ENCODE results near the gene USP31. TPM values are rescaled to one million over a fixed set of nuclear protein-coding genes. Genes with fewer than 3 reads are reported as not detected.

The USP31 gene
- total RNA-seq, 3 donors from 2014 or later (not counting 1 experiment from before 2014, with no cell fraction given) = 6.1 to 6.6 (median 6.3) TPM

DNA sequence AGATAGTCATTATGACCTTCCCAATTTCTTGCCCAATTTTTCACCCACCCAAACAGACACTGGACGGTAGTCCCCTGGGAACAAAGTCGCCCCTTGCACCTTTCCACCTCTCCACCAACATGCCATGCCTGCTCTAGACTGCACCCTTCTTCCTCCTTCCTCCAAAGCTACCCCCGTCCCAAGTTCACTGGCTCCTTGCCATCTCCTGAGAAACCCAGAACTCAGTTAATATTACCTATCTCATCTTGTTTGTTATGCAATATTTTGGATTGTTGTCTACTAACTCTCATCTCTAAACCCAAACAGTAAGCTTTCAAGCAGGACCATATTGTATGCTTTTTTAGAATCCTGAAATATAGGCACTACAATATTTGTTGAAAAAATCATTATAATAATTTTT is 63.3 kb downstream of the USP31 start:
- Histone ChIP-seq H3K4me1 (ENCODE audit: control insufficient read depth, insufficient read depth, low read length) (no peaks in the 10 kb centered on the region), H3K27ac (ENCODE audit: low read length) (no peak overlapping the region), H3K9me3 (ENCODE audit: control insufficient read depth, insufficient read depth, low read length) (no peaks in the 10 kb centered on the region), H3K27me3 (ENCODE audit: control insufficient read depth, insufficient read depth, low read length) (no peaks in the 10 kb centered on the region), H3K36me3 (ENCODE audit: control insufficient read depth, insufficient read depth, low read length) (peaks cover 2% of the 10 kb centered on the region), H3K4me3 (ENCODE audit: low read length) (no peak overlapping the region)
- peaks cover 0 to 4% of the 10 kb centered on the region in 2 donors for H3K4me1 Mint-ChIP-seq
- peaks cover 15% of the 10 kb centered on the region for H3K36me3 Mint-ChIP-seq
- TF ChIP-seq, protein P1, sequence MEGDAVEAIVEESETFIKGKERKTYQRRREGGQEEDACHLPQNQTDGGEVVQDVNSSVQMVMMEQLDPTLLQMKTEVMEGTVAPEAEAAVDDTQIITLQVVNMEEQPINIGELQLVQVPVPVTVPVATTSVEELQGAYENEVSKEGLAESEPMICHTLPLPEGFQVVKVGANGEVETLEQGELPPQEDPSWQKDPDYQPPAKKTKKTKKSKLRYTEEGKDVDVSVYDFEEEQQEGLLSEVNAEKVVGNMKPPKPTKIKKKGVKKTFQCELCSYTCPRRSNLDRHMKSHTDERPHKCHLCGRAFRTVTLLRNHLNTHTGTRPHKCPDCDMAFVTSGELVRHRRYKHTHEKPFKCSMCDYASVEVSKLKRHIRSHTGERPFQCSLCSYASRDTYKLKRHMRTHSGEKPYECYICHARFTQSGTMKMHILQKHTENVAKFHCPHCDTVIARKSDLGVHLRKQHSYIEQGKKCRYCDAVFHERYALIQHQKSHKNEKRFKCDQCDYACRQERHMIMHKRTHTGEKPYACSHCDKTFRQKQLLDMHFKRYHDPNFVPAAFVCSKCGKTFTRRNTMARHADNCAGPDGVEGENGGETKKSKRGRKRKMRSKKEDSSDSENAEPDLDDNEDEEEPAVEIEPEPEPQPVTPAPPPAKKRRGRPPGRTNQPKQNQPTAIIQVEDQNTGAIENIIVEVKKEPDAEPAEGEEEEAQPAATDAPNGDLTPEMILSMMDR (IDR thresholded peaks at IDR 0.05) = no peak
- no peak overlapping the region for H3K4me3 Mint-ChIP-seq
- ATAC-seq (no peak), DNase-seq (no peak)
- WGBS (ENCODE audit: insufficient coverage) = 92% methylated on average over 3 of the region's 3 CpGs
- H3K27ac Mint-ChIP-seq = no peak overlapping the region
- H3K9me3 Mint-ChIP-seq = no peaks in the 10 kb centered on the region
- H3K27me3 Mint-ChIP-seq (ENCODE audit: low read depth in 2 of 2) = no peaks in the 10 kb centered on the region
- intact Hi-C loops (cut with micrococcal nuclease) = no loop called here

DNA sequence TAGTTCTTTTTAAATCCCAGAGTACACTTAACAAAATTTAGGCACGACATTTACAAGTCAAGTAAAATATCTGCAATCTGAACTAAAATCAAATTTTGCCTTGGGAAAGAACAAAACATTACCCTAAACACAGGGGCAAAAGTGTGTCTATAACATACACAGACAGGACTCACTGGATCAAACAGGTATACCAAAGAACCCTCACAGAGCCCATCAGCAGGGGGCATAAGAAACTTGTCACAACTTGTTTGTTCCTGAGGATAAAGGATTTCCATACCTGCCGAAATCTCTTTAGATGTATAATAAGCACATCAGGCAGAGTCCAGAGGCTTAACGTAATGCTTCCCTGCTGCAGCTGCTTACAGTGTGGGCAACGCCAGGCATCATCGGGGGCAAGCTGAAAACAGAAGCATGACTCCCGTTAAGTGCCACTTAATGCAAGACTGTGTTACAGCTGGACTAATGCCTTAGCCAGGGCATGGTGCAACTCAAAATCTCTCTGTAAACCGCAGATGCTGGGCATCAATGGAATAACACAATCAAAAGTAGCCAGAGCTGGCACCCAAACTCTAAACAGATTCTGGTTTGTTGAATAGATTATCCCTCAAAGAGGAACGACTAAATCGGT is 67.0 kb downstream of the USP31 start:
- peaks cover 2% of the 10 kb centered on the region for H3K36me3 ChIP-seq (ENCODE audit: control insufficient read depth, insufficient read depth, low read length)
- DNase-seq (no peak), ATAC-seq (no peak)
- H3K27me3 ChIP-seq (ENCODE audit: control insufficient read depth, insufficient read depth, low read length) = no peaks in the 10 kb centered on the region
- no peak overlapping the region for H3K27ac ChIP-seq (ENCODE audit: low read length)
- H3K4me3 Mint-ChIP-seq = no peak overlapping the region
- H3K4me1 ChIP-seq (ENCODE audit: control insufficient read depth, insufficient read depth, low read length) = no peaks in the 10 kb centered on the region
- no peaks in the 10 kb centered on the region for H3K27me3 Mint-ChIP-seq (ENCODE audit: low read depth in 2 of 2)
- H3K9me3 ChIP-seq (ENCODE audit: control insufficient read depth, insufficient read depth, low read length) = no peaks in the 10 kb centered on the region
- H3K9me3 Mint-ChIP-seq = no peaks in the 10 kb centered on the region
- H3K4me3 ChIP-seq (ENCODE audit: low read length) = no peak overlapping the region
- TF ChIP-seq, protein P1 (IDR thresholded peaks at IDR 0.05) = no peak
- H3K4me1 Mint-ChIP-seq = peaks cover 7% of the 10 kb centered on the region in 2 donors
- no peak overlapping the region for H3K27ac Mint-ChIP-seq
- peaks cover 6% of the 10 kb centered on the region for H3K36me3 Mint-ChIP-seq
- intact Hi-C loops (cut with micrococcal nuclease) = no loop called here
- 97% methylated on average over 7 of the region's 9 CpGs for WGBS (ENCODE audit: insufficient coverage)

DNA sequence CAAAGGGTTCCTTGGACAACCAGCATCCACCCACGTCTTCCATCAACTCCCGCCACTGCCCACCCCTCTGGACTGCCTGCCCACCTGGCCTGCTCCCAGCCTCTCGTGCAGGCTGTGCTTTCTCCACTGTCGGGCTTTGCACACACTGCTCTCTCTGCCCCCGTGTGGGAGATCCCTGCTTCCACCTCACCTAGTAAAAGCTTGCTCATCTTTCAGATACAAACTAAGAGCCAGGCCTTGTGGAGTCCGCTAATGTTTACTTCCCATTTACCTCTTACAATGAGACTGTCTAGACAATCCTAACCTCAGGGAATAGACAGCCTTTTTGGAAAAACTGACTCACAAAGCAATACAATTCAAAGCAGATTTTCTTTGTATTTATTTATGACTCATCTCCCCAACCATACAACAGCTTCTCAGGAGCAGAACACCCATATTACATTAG is 67.6 kb downstream of the USP31 start:
- peaks cover 6% of the 10 kb centered on the region for H3K36me3 Mint-ChIP-seq
- intact Hi-C loops (cut with micrococcal nuclease) = no loop called here

More for the DNA sequence above, 67.6 kb downstream of the USP31 start:
- no peak overlapping the region for H3K4me3 Mint-ChIP-seq
- no peak for ATAC-seq
- Histone ChIP-seq H3K4me1 (ENCODE audit: control insufficient read depth, insufficient read depth, low read length) (no peaks in the 10 kb centered on the region), H3K4me3 (ENCODE audit: low read length) (no peak overlapping the region), H3K36me3 (ENCODE audit: control insufficient read depth, insufficient read depth, low read length) (peaks cover 2% of the 10 kb centered on the region), H3K27ac (ENCODE audit: low read length) (no peak overlapping the region), H3K27me3 (ENCODE audit: control insufficient read depth, insufficient read depth, low read length) (no peaks in the 10 kb centered on the region), H3K9me3 (ENCODE audit: control insufficient read depth, insufficient read depth, low read length) (no peaks in the 10 kb centered on the region)
- 97% methylated on average over 6 of the region's 6 CpGs for WGBS (ENCODE audit: insufficient coverage)
- no peak overlapping the region for H3K27ac Mint-ChIP-seq
- no peak for DNase-seq
- peaks cover 7% of the 10 kb centered on the region in 2 donors for H3K4me1 Mint-ChIP-seq
- TF ChIP-seq, protein P1 (IDR thresholded peaks at IDR 0.05) = no peak
- H3K27me3 Mint-ChIP-seq (ENCODE audit: low read depth in 2 of 2) = no peaks in the 10 kb centered on the region
- no peaks in the 10 kb centered on the region for H3K9me3 Mint-ChIP-seq
